Peyer's patch (tissue), 4 donors: ENCODE measurements around the gene JOSD2. TPM values are rescaled to one million over a fixed set of nuclear protein-coding genes. Genes with fewer than 3 reads are reported as not detected.
A peak's percentile ranks its signal among the peaks of the same experiment; 100 is the strongest.

Experiments
- DNase-seq, 3 donors: peaks; one replicate each; pipeline ENCODE4 v3.0.0-alpha.2; 2017 to 2019
- H3K27ac ChIP-seq, 4 donors: fragments of 200-600 bp; sonication (generic); one replicate each; pipeline ENCODE4 v1.5.1; 2016 to 2019
- H3K27me3 ChIP-seq, 2 donors: fragments of 200-600 bp; sonication (generic); one replicate each; pipeline ENCODE4 v1.5.1; 2019
- H3K36me3 ChIP-seq, 3 donors: fragments of 200-600 bp; sonication (generic); one replicate each; pipeline ENCODE4 v1.5.1; 2016 to 2019
- H3K4me1 ChIP-seq, 4 donors: fragments of 200-600 bp; sonication (generic); one replicate each; pipeline ENCODE4 v1.5.1; 2016 to 2019
- H3K4me3 ChIP-seq, 4 donors: fragments of 200-600 bp; sonication (generic); 1 replicate in 3 of 4; 2 replicates in 1 of 4; pipeline ENCODE4 v1.5.1; 2016 to 2019; ENCODE audit warnings: mild to moderate bottlenecking in 1 of 4
- H3K9me3 ChIP-seq, 4 donors: fragments of 200-600 bp; sonication (generic); one replicate each; pipeline ENCODE4 v1.5.1; 2016 to 2019; ENCODE audit warnings: mild to moderate bottlenecking in 1 of 4
- POLR2A ChIP-seq, 2 donors: fragments of 450-650 bp; IDR thresholded peaks; one replicate each; pipeline ENCODE4 v1.5.1; 2017; ENCODE audit warnings: antibody characterized with exemption in 2 of 2, mild to moderate bottlenecking in 2 of 2, moderate library complexity in 2 of 2
- total RNA-seq, 4 donors: library from RNA; depleted of rRNA; stranded (reverse); fragments of >200 nt; gene quantifications; one replicate each; pipeline ENCODE4 v1.1.0, GENCODE V29; 2016
- TF ChIP-seq, protein P1 (sequence below), 6 experiments: fragments of 450-650 bp in 4 of 6; fragments of 200-600 bp in 2 of 6; sonication (generic) in 1 of 6; IDR thresholded peaks; one replicate each; pipeline ENCODE4 v1.5.1; 2017 to 2019; ENCODE audit warnings: antibody characterized with exemption in 6 of 6, mild to moderate bottlenecking in 3 of 6, moderate library complexity in 1 of 6

Gene JOSD2
- total RNA-seq, 4 donors from 2014 or later = 10.7 to 41.3 (median 26.6) TPM

DNA sequence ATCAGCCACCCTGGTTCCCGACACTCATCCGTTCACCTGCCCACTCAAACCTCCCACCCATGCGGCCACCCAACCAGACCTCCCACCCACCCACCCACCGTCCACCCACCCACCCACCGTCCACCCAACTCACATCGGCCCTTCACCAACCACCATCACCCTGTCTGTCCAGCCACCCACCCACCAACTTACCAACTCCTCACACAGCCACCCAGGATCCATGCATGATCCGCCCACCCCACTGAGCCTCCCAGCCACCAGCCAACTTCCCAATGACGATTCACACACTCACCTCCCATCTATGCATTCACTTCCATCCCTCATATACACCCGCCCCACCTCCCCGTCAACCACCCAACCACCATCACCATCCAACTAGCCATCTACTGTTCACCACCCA is 4.3 kb downstream of the JOSD2 start:
- Histone ChIP-seq H3K36me3 (no peaks in the 10 kb centered on the region), H3K4me3 (no peak overlapping the region), H3K9me3 (no peaks in the 10 kb centered on the region), H3K4me1 (peaks cover 0 to 8% (median 3%) of the 10 kb centered on the region in 4 donors), H3K27me3 (no peaks in the 10 kb centered on the region), H3K27ac (no peak overlapping the region)
- no peak for TF ChIP-seq POLR2A (IDR thresholded peaks at IDR 0.05)
- TF ChIP-seq, protein P1, sequence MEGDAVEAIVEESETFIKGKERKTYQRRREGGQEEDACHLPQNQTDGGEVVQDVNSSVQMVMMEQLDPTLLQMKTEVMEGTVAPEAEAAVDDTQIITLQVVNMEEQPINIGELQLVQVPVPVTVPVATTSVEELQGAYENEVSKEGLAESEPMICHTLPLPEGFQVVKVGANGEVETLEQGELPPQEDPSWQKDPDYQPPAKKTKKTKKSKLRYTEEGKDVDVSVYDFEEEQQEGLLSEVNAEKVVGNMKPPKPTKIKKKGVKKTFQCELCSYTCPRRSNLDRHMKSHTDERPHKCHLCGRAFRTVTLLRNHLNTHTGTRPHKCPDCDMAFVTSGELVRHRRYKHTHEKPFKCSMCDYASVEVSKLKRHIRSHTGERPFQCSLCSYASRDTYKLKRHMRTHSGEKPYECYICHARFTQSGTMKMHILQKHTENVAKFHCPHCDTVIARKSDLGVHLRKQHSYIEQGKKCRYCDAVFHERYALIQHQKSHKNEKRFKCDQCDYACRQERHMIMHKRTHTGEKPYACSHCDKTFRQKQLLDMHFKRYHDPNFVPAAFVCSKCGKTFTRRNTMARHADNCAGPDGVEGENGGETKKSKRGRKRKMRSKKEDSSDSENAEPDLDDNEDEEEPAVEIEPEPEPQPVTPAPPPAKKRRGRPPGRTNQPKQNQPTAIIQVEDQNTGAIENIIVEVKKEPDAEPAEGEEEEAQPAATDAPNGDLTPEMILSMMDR (IDR thresholded peaks at IDR 0.05) = no peak
- peak in 1 of 3 donors; percentile 20 for DNase-seq

- TF ChIP-seq POLR2A (IDR thresholded peaks at IDR 0.05) = no peak
- TF ChIP-seq, protein P1 (IDR thresholded peaks at IDR 0.05) = no peak
Measured at GRCh38 chr19:50505856-50506611, 5.0 kb downstream of the JOSD2 start.

GRCh38 chr19:50501568-50502475 is 9.2 kb downstream of the JOSD2 start:
- TF ChIP-seq POLR2A (IDR thresholded peaks at IDR 0.05) = no peak
- TF ChIP-seq, protein P1 (IDR thresholded peaks at IDR 0.05) = no peak
- Histone ChIP-seq H3K36me3 (no peaks in the 10 kb centered on the region), H3K4me1 (no peaks in the 10 kb centered on the region), H3K9me3 (no peaks in the 10 kb centered on the region), H3K4me3 (no peak overlapping the region), H3K27me3 (no peaks in the 10 kb centered on the region), H3K27ac (no peak overlapping the region)
- peak in 1 of 3 donors; percentile 41 for DNase-seq

More at GRCh38 chr19:50505856-50506611, 5.0 kb downstream of the JOSD2 start:
- H3K4me3 ChIP-seq = no peak overlapping the region
- no peaks in the 10 kb centered on the region for H3K27me3 ChIP-seq
- H3K4me1 ChIP-seq = peaks cover 0 to 8% (median 3%) of the 10 kb centered on the region in 4 donors
- H3K27ac ChIP-seq = no peak overlapping the region
- no peaks in the 10 kb centered on the region for H3K36me3 ChIP-seq
- H3K9me3 ChIP-seq = no peaks in the 10 kb centered on the region
- DNase-seq = peak in 1 of 3 donors; percentile 39

DNA sequence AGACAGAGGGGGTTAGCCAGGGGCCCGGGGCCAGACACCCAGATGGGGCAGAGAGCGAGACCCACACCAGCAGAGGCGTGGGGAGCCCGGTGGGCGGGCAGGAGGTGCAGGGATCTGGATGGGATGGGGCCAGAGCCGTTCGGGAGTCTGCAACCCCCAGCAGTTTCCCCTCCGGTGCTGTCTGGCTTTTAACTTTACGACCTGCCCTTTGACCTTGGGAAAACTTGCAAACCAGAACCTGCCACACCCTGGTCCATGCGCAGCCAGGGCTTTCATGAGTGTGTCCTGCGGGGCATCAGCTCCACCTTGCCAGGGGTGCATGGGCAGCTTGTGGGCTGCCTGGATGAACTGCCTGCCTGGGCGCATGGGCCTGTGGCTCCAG is 9.8 kb downstream of the JOSD2 start:
- DNase-seq = peak in 1 of 3 donors; percentile 49
- Histone ChIP-seq H3K27me3 (no peaks in the 10 kb centered on the region), H3K36me3 (no peaks in the 10 kb centered on the region), H3K4me3 (no peak overlapping the region), H3K9me3 (no peaks in the 10 kb centered on the region), H3K4me1 (no peaks in the 10 kb centered on the region), H3K27ac (no peak overlapping the region)
- TF ChIP-seq POLR2A (IDR thresholded peaks at IDR 0.05) = no peak
- TF ChIP-seq, protein P1 (IDR thresholded peaks at IDR 0.05) = no peak

DNA sequence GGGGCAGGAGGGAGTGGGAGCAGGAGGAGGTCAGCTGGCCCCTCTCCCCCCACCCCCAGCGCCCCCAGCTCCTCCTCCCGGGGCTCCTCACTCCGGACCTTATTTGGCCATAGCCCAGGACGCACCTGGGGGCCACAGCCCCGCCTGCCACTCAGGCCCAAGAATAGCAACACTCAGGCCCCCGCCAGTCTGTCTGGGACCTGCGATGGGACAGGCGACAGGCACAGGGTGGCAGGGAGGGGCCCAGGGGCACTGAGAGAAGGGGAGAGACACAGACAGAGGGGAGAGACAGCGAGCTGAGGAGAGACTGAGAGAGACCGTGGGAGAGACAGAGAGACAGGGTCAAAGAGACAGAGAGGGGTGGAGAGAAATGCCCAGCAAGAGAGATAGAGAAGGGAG is 10.2 kb downstream of the JOSD2 start:
- H3K9me3 ChIP-seq = no peaks in the 10 kb centered on the region
- DNase-seq = no peak
- no peak for TF ChIP-seq POLR2A (IDR thresholded peaks at IDR 0.05)
- TF ChIP-seq, protein P1 (IDR thresholded peaks at IDR 0.05) = no peak
- H3K27me3 ChIP-seq = no peaks in the 10 kb centered on the region
- no peak overlapping the region for H3K4me3 ChIP-seq
- H3K4me1 ChIP-seq = no peaks in the 10 kb centered on the region
- no peaks in the 10 kb centered on the region for H3K36me3 ChIP-seq
- no peak overlapping the region for H3K27ac ChIP-seq
